Epithelial cell of proximal tubule (primary cell): ENCODE measurements around the gene NPFF. TPM values are rescaled to one million over a fixed set of nuclear protein-coding genes. Genes with fewer than 3 reads are reported as not detected.

Experiments used
- DNase-seq: peaks from one replicate; pipeline ENCODE4 v3.0.0-alpha.2; 2011; ENCODE audit warnings: low read depth
- H3K4me3 ChIP-seq: 2 replicates; pipeline ENCODE4 v1.5.1; 2011; ENCODE audit warnings: low read depth, mild to moderate bottlenecking, low read length
- CTCF ChIP-seq: conservative IDR thresholded peaks from 2 replicates; pipeline ENCODE4 v1.5.1; 2012; ENCODE audit warnings: low read depth, mild to moderate bottlenecking, low read length
- total RNA-seq: library from RNA; depleted of rRNA; stranded (reverse); fragments of >200 nt; gene quantifications from 2 replicates; pipeline ENCODE4 v1.2.3, GENCODE V29; 2015

The NPFF gene
- total RNA-seq, 1 donor from 2014 or later: not detected

GRCh38 chr12:53510181-53510812 lies 3.0 kb upstream of the NPFF start:
- no peak for DNase-seq
- TF ChIP-seq CTCF: no peak

GRCh38 chr12:53508534-53509170 lies 1.4 kb upstream of the NPFF start:
- TF ChIP-seq CTCF: peak; percentile 97
- DNase-seq: no peak
- no peak overlapping the region for H3K4me3 ChIP-seq

More at GRCh38 chr12:53510181-53510812, 3.0 kb upstream of the NPFF start:
- H3K4me3 ChIP-seq: no peak overlapping the region

- no peak for TF ChIP-seq CTCF
- DNase-seq: no peak
- H3K4me3 ChIP-seq: no peak overlapping the region
These were observed 260 bp upstream of the NPFF start for GRCh38 chr12:53507603-53507885.

- no peak overlapping the region for H3K4me3 ChIP-seq
- DNase-seq: no peak
- TF ChIP-seq CTCF: no peak
These were observed 866 bp downstream of the NPFF start for GRCh38 chr12:53506450-53506785.

GRCh38 chr12:53505555-53506449 lies 1.5 kb downstream of the NPFF start:
- no peak overlapping the region for H3K4me3 ChIP-seq
- TF ChIP-seq CTCF: no peak
- DNase-seq: no peak

GRCh38 chr12:53505086-53505485 lies 2.2 kb downstream of the NPFF start:
- TF ChIP-seq CTCF: no peak
- no peak overlapping the region for H3K4me3 ChIP-seq
- DNase-seq: no peak
